CD4-positive, alpha-beta T cell treated with Interleukin-17A for 1 hour (primary cell): Measurements from ENCODE around the gene TLR9.
A peak's percentile ranks its signal among the peaks of the same experiment; 100 is the strongest.
"Not testable (repeated sequence)": the region's sequence is repeated elsewhere in the genome, so short reads cannot be mapped to it uniquely, and the experiment has no call there.

Experiments used
- DNase-seq: peaks from one replicate; pipeline ENCODE4 v3.0.0-alpha.2; 2020

Gene TLR9

GRCh38 chr3:52225452-52226228 lies at the start of gene TLR9:
Gene TLR9, minus strand, starts transcription at chr3:52225645. Its CDS starts 116 bp downstream, at chr3:52225529.
- no peak for DNase-seq

GRCh38 chr3:52274781-52275180 lies 49.3 kb upstream of the TLR9 start:
- DNase-seq = not testable (repeated sequence)

- DNase-seq = peak; percentile 19
Measured at GRCh38 chr3:52272831-52273230, 47.4 kb upstream of the TLR9 start.

GRCh38 chr3:52272172-52272571 lies 46.7 kb upstream of the TLR9 start:
- DNase-seq = peak; percentile 2

- peak; percentile 26 for DNase-seq
Measured at GRCh38 chr3:52270252-52270754, 44.9 kb upstream of the TLR9 start.

GRCh38 chr3:52269776-52270175 lies 44.3 kb upstream of the TLR9 start:
- peak; percentile 20 for DNase-seq

GRCh38 chr3:52268036-52268435 lies 42.6 kb upstream of the TLR9 start:
- DNase-seq = peak; percentile 43

GRCh38 chr3:52265387-52265786 lies 39.9 kb upstream of the TLR9 start:
- DNase-seq = no peak

GRCh38 chr3:52262447-52262846 lies 37.0 kb upstream of the TLR9 start:
- no peak for DNase-seq

- no peak for DNase-seq
Measured at GRCh38 chr3:52259448-52259847, 34.0 kb upstream of the TLR9 start.

- no peak for DNase-seq
Measured at GRCh38 chr3:52259035-52259434, 33.6 kb upstream of the TLR9 start.

GRCh38 chr3:52257911-52258310 lies 32.5 kb upstream of the TLR9 start:
- DNase-seq = no peak

- no peak for DNase-seq
Measured at GRCh38 chr3:52256622-52257021, 31.2 kb upstream of the TLR9 start.

- no peak for DNase-seq
Measured at GRCh38 chr3:52256159-52256558, 30.7 kb upstream of the TLR9 start.

- no peak for DNase-seq
Measured at GRCh38 chr3:52254608-52255007, 29.2 kb upstream of the TLR9 start.

- DNase-seq = peak; percentile 91
Measured at GRCh38 chr3:52253314-52254304, 28.2 kb upstream of the TLR9 start.

- no peak for DNase-seq
Measured at GRCh38 chr3:52250122-52250521, 24.7 kb upstream of the TLR9 start.

- DNase-seq = no peak
Measured at GRCh38 chr3:52249683-52250082, 24.2 kb upstream of the TLR9 start.

GRCh38 chr3:52248816-52249547 lies 23.5 kb upstream of the TLR9 start:
- DNase-seq = no peak

GRCh38 chr3:52248165-52248541 lies 22.7 kb upstream of the TLR9 start:
- DNase-seq = no peak

GRCh38 chr3:52247409-52248164 lies 22.1 kb upstream of the TLR9 start:
- no peak for DNase-seq
